Tibial artery (tissue), 4 donors: ENCODE data around the gene UGT1A7.

Experiments used
- DNase-seq, 2 donors: peaks; one replicate each; pipeline ENCODE4 v3.0.0-alpha.2; 2019
- H3K27ac ChIP-seq, 2 donors: fragments of 200-600 bp; sonication (generic) in 1 of 2; 1 replicate in 1 of 2; 2 replicates in 1 of 2; pipeline ENCODE4 v1.5.1; 2018 to 2019; ENCODE audit warnings: mild to moderate bottlenecking in 1 of 2
- H3K27me3 ChIP-seq, 2 donors: fragments of 200-600 bp; sonication (generic) in 1 of 2; one replicate each; pipeline versions ENCODE4 v1.5.1 to v1.6.0; 2016 to 2019
- H3K36me3 ChIP-seq, 3 donors: fragments of 200-600 bp; sonication (generic) in 2 of 3; one replicate each; pipeline ENCODE4 v1.5.1; 2016 to 2019; ENCODE audit warnings: mild to moderate bottlenecking in 2 of 3
- H3K4me1 ChIP-seq, 4 donors: fragments of 200-600 bp; sonication (generic) in 2 of 4; 1 replicate in 3 of 4; 2 replicates in 1 of 4; pipeline ENCODE4 v1.5.1; 2016 to 2019
- H3K4me3 ChIP-seq, 2 donors: fragments of 200-600 bp; sonication (generic) in 1 of 2; 1 replicate in 1 of 2; 2 replicates in 1 of 2; pipeline ENCODE4 v1.5.1; 2018 to 2019; ENCODE audit warnings: mild to moderate bottlenecking in 2 of 2
- H3K9me3 ChIP-seq, 3 donors: fragments of 200-600 bp; sonication (generic) in 1 of 3; one replicate each; pipeline ENCODE4 v1.5.1; 2016 to 2019
- CTCF ChIP-seq, 2 experiments: fragments of 200-600 bp in 1 of 2; fragments of 450-650 bp in 1 of 2; IDR thresholded peaks; one replicate each; pipeline ENCODE4 v1.5.1; 2017 to 2019; ENCODE audit warnings: antibody characterized with exemption in 2 of 2, mild to moderate bottlenecking in 1 of 2, moderate library complexity in 1 of 2
- intact Hi-C: fragments of 100-400 bp; cut with DNase I; formaldehyde crosslinking; loops from one replicate; pipeline ENCODE4 v1.15.0; 2023; ENCODE audit warnings: low total_unique reads

UGT1A7 gene

GRCh38 chr2:233761040-233761769, 79.5 kb downstream of the UGT1A7 start:
- intact Hi-C loops: no loop called here
- no peak overlapping the region for H3K4me3 ChIP-seq
- H3K9me3 ChIP-seq: no peaks in the 10 kb centered on the region
- H3K27me3 ChIP-seq: no peaks in the 10 kb centered on the region
- no peak for TF ChIP-seq CTCF (IDR thresholded peaks at IDR 0.05)
- no peaks in the 10 kb centered on the region for H3K36me3 ChIP-seq
- no peak overlapping the region for H3K27ac ChIP-seq
- H3K4me1 ChIP-seq: no peaks in the 10 kb centered on the region
- DNase-seq: no peak

- Histone ChIP-seq H3K27me3 (no peaks in the 10 kb centered on the region), H3K36me3 (no peaks in the 10 kb centered on the region), H3K4me3 (no peak overlapping the region), H3K4me1 (no peaks in the 10 kb centered on the region), H3K27ac (no peak overlapping the region), H3K9me3 (no peaks in the 10 kb centered on the region)
- intact Hi-C loops: no loop called here
- no peak for DNase-seq
- no peak for TF ChIP-seq CTCF (IDR thresholded peaks at IDR 0.05)
Measured at GRCh38 chr2:233764264-233764663, 82.6 kb downstream of the UGT1A7 start.

GRCh38 chr2:233764761-233765160, 83.1 kb downstream of the UGT1A7 start:
- H3K9me3 ChIP-seq: no peaks in the 10 kb centered on the region
- no peaks in the 10 kb centered on the region for H3K4me1 ChIP-seq
- TF ChIP-seq CTCF (IDR thresholded peaks at IDR 0.05): no peak
- H3K27ac ChIP-seq: no peak overlapping the region
- DNase-seq: no peak
- H3K27me3 ChIP-seq: no peaks in the 10 kb centered on the region
- intact Hi-C loops: no loop called here
- H3K4me3 ChIP-seq: no peak overlapping the region
- H3K36me3 ChIP-seq: no peaks in the 10 kb centered on the region

- DNase-seq: no peak
- Histone ChIP-seq H3K36me3 (no peaks in the 10 kb centered on the region), H3K27me3 (no peaks in the 10 kb centered on the region), H3K27ac (no peak overlapping the region), H3K4me1 (no peaks in the 10 kb centered on the region), H3K9me3 (no peaks in the 10 kb centered on the region), H3K4me3 (no peak overlapping the region)
- TF ChIP-seq CTCF (IDR thresholded peaks at IDR 0.05): no peak
- intact Hi-C loops: no loop called here
Measured at GRCh38 chr2:233766416-233766815, 84.7 kb downstream of the UGT1A7 start.

GRCh38 chr2:233768076-233768475, 86.4 kb downstream of the UGT1A7 start:
- TF ChIP-seq CTCF (IDR thresholded peaks at IDR 0.05): no peak
- Histone ChIP-seq H3K4me1 (no peaks in the 10 kb centered on the region), H3K27ac (no peak overlapping the region), H3K36me3 (no peaks in the 10 kb centered on the region), H3K4me3 (no peak overlapping the region), H3K27me3 (no peaks in the 10 kb centered on the region), H3K9me3 (no peaks in the 10 kb centered on the region)
- intact Hi-C loops: no loop called here
- no peak for DNase-seq

GRCh38 chr2:233769260-233769659, 87.6 kb downstream of the UGT1A7 start:
- Histone ChIP-seq H3K36me3 (no peaks in the 10 kb centered on the region), H3K9me3 (no peaks in the 10 kb centered on the region), H3K27me3 (no peaks in the 10 kb centered on the region), H3K4me3 (no peak overlapping the region), H3K4me1 (no peaks in the 10 kb centered on the region), H3K27ac (no peak overlapping the region)
- intact Hi-C loops: no loop called here
- DNase-seq: no peak
- TF ChIP-seq CTCF (IDR thresholded peaks at IDR 0.05): no peak
